HepG2 (cell line): Measurements from ENCODE around the gene TP53TG5. TPM values are rescaled to one million over a fixed set of nuclear protein-coding genes. Genes with fewer than 3 reads are reported as not detected.
A peak's percentile ranks its signal among the peaks of the same experiment; 100 is the strongest.

Source experiments
- CBX2 ChIP-seq, 2 experiments: fragments of 200-600 bp in 1 of 2; sonication (generic); formaldehyde crosslinking in 1 of 2; IDR thresholded peaks; 2 replicates each; pipeline versions ENCODE4 v1.7.0 to v1.8.1; 2018 to 2022; ENCODE audit warnings: low read depth in 2 of 2, low read length in 1 of 2, mild to moderate bottlenecking in 1 of 2, missing genetic modification reagents in 1 of 2
- EZH2 ChIP-seq: conservative IDR thresholded peaks from 2 replicates; pipeline ENCODE4 v1.6.1; 2012; ENCODE audit warnings: mild to moderate bottlenecking, low read depth, low read length, moderate library complexity
- GTF3A ChIP-seq: sonication (generic); formaldehyde crosslinking; conservative IDR thresholded peaks from 2 replicates; pipeline ENCODE4 v1.4.0; 2020; ENCODE audit warnings: mild to moderate bottlenecking, missing genetic modification reagents
- PHF20 ChIP-seq: sonication (generic); formaldehyde crosslinking; IDR thresholded peaks from 2 replicates; pipeline ENCODE4 v1.5.0; 2020; ENCODE audit warnings: mild to moderate bottlenecking, missing genetic modification reagents
- PRDM10 ChIP-seq: sonication (generic); formaldehyde crosslinking; IDR thresholded peaks from 2 replicates; pipeline ENCODE4 v1.4.0; 2020; ENCODE audit warnings: low read depth, missing genetic modification reagents
- SALL2 ChIP-seq: sonication (generic); formaldehyde crosslinking; IDR thresholded peaks from 2 replicates; pipeline ENCODE4 v1.8.1; 2023; ENCODE audit warnings: mild to moderate bottlenecking, missing genetic modification reagents, inconsistent platforms
- SOX13 ChIP-seq, 3 experiments: fragments of 450-650 bp in 1 of 3; sonication (generic) in 1 of 3; formaldehyde crosslinking in 1 of 3; IDR thresholded peaks in 2 of 3; conservative IDR thresholded peaks in 1 of 3; 2 replicates each; pipeline versions ENCODE4 v1.5.0 to v1.6.1; 2016 to 2020; ENCODE audit warnings: antibody characterized with exemption in 1 of 3, mild to moderate bottlenecking in 1 of 3, missing compliant biosample characterization in 1 of 3, missing genetic modification reagents in 1 of 3, moderate library complexity in 1 of 3
- YEATS4 ChIP-seq: sonication (generic); formaldehyde crosslinking; IDR thresholded peaks from 2 replicates; pipeline ENCODE4 v1.4.0; 2020; ENCODE audit warnings: missing genetic modification reagents, borderline replicate concordance
- ZBTB33 ChIP-seq: sonication (generic); formaldehyde crosslinking; IDR thresholded peaks from 2 replicates; pipeline ENCODE4 v1.4.0; 2020; ENCODE audit warnings: missing genetic modification reagents
- ZFP41 ChIP-seq: sonication (generic); formaldehyde crosslinking; IDR thresholded peaks from 2 replicates; pipeline ENCODE4 v1.4.0; 2020; ENCODE audit warnings: mild to moderate bottlenecking, missing genetic modification reagents, borderline replicate concordance
- ZNF101 ChIP-seq: sonication (generic); formaldehyde crosslinking; IDR thresholded peaks from 2 replicates; pipeline ENCODE4 v1.4.0; 2020; ENCODE audit warnings: mild to moderate bottlenecking, low read depth, missing genetic modification reagents, borderline replicate concordance
- ZNF136 ChIP-seq: sonication (generic); formaldehyde crosslinking; IDR thresholded peaks from 2 replicates; pipeline ENCODE4 v1.8.1; 2022; ENCODE audit warnings: low read depth, mild to moderate bottlenecking, moderate library complexity, missing genetic modification reagents
- ZNF180 ChIP-seq: sonication (generic); formaldehyde crosslinking; IDR thresholded peaks from 2 replicates; pipeline ENCODE4 v1.4.0; 2020; ENCODE audit warnings: low read depth, missing genetic modification reagents, borderline replicate concordance
- ZNF432 ChIP-seq: sonication (generic); formaldehyde crosslinking; IDR thresholded peaks from 2 replicates; pipeline ENCODE4 v1.5.0; 2020; ENCODE audit warnings: missing genetic modification reagents, mild to moderate bottlenecking, borderline replicate concordance
- ZNF513 ChIP-seq: sonication (generic); formaldehyde crosslinking; conservative IDR thresholded peaks from 2 replicates; pipeline ENCODE4 v1.5.0; 2020; ENCODE audit warnings: missing genetic modification reagents
- ZNF550 ChIP-seq: sonication (generic); formaldehyde crosslinking; IDR thresholded peaks from 2 replicates; pipeline ENCODE4 v1.4.0; 2020; ENCODE audit warnings: mild to moderate bottlenecking, missing genetic modification reagents, borderline replicate concordance
- ZNF776 ChIP-seq: sonication (generic); formaldehyde crosslinking; IDR thresholded peaks from 2 replicates; pipeline ENCODE4 v1.4.0; 2020; ENCODE audit warnings: mild to moderate bottlenecking, missing genetic modification reagents
- polyA plus RNA-seq, 8 experiments: library from polyadenylated mRNA; depleted of rRNA in 3 of 8; stranded (reverse) in 7 of 8; unstranded in 1 of 8; fragments of >200 nt; fragmentation: Illumina TruSeq in 4 of 8; extraction: Trizol in 4 of 8; gene quantifications; 2 replicates each; pipeline versions ENCODE4 v1.2.1 to v1.2.3, GENCODE V29; 2011 to 2016; ENCODE audit warnings: low read depth in 4 of 8, missing spikeins in 1 of 8, mixed read lengths in 1 of 8; ENCODE audit not compliant: insufficient read depth in 1 of 8
- total RNA-seq, 5 experiments: library from RNA; depleted of rRNA; stranded (reverse); fragments of >200 nt; fragmentation: Illumina TruSeq; extraction: Trizol; gene quantifications; 2 replicates each; pipeline ENCODE4 v1.2.3, GENCODE V29; 2016; ENCODE audit warnings: low read depth in 1 of 5

TP53TG5 gene
- total and polyA plus RNA-seq, 2 of the 13 experiments (the other 11 are each of a cell fraction or from before 2014, with no cell fraction given) = 0.11 TPM; not detected in 1

- no peak for TF ChIP-seq ZBTB33 (CRISPR knock-in tag)
- 0 out of 2 replicates have a peak, but pooled peaks have one; percentile 65 for TF ChIP-seq ZNF432
- no peak for TF ChIP-seq ZNF180 (CRISPR knock-in tag)
- TF ChIP-seq PRDM10 (CRISPR knock-in tag) = no peak
- peak; percentile 50; the same call in 1 of the 2 replicates for TF ChIP-seq PHF20 (CRISPR knock-in tag)
- no peak for TF ChIP-seq SALL2 (CRISPR knock-in tag)
- no peak for TF ChIP-seq ZNF776 (CRISPR knock-in tag)
- TF ChIP-seq ZNF101 = no peak
- TF ChIP-seq ZNF513 (CRISPR knock-in tag) = no peak
- TF ChIP-seq CBX2 (IDR thresholded peaks at IDR 0.05; ENCODE audit: low read depth, low read length) = no peak
- no peak for TF ChIP-seq CBX2 (CRISPR knock-in tag; IDR thresholded peaks at IDR 0.05; ENCODE audit: low read depth)
- peak; percentile 60; the same call in 1 of the 2 replicates for TF ChIP-seq YEATS4 (CRISPR knock-in tag)
- TF ChIP-seq GTF3A = no peak
- no peak for TF ChIP-seq EZH2
- no peak for TF ChIP-seq SOX13 (IDR thresholded peaks at IDR 0.05)
- TF ChIP-seq SOX13 (CRISPR knock-in tag; conservative IDR thresholded peaks at IDR 0.05 in 1 of 2, IDR thresholded peaks at IDR 0.05 in 1 of 2) = no peak; a peak in 1 of 4 replicates
- TF ChIP-seq ZNF550 (CRISPR knock-in tag) = no peak
- TF ChIP-seq ZFP41 = no peak
- TF ChIP-seq ZNF136 = no peak
Measured at GRCh38 chr20:45359406-45360148, 18.5 kb downstream of the TP53TG5 start (continued).
